VCaP (cell line): Measurements from ENCODE around the gene TRAIP.

ENCODE experiments used
- H3K27ac ChIP-seq: fragments of 450-650 bp; 2 replicates; pipeline ENCODE4 v1.5.1; 2017
- TF ChIP-seq, protein P1 (sequence below): fragments of 450-650 bp; conservative IDR thresholded peaks from 2 replicates; pipeline ENCODE4 v1.5.1; 2017; ENCODE audit warnings: mild to moderate bottlenecking, moderate library complexity

Gene TRAIP

DNA sequence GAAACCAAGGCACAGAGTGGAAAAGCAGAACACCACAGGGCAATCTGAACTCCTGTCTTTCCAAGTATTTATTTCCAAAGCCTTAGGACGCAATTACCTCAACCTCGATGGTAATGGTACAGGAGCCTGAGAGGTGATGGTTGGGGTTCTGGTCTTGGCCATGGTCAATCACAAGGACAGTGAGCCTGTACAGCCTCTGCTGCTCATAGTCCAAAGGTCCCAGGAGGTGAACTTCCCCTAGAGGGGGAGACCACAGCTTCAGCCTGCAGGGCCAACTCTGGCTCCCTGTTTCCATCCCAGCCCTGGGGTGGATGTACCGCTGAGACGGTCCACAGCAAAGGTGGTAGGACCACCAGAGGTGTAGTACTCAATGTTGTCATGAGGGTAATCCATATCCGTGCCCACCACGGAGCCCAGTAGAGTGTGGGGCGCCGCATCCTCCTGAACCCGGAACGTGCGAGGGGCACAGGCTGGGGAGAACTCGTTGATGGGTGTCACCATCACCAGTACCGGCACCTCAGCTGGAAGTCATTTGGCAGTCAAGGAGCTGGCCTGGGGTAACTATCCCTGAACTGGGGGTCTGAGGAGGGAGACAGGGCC lies 62.8 kb downstream of the TRAIP start:
- TF ChIP-seq, protein P1, sequence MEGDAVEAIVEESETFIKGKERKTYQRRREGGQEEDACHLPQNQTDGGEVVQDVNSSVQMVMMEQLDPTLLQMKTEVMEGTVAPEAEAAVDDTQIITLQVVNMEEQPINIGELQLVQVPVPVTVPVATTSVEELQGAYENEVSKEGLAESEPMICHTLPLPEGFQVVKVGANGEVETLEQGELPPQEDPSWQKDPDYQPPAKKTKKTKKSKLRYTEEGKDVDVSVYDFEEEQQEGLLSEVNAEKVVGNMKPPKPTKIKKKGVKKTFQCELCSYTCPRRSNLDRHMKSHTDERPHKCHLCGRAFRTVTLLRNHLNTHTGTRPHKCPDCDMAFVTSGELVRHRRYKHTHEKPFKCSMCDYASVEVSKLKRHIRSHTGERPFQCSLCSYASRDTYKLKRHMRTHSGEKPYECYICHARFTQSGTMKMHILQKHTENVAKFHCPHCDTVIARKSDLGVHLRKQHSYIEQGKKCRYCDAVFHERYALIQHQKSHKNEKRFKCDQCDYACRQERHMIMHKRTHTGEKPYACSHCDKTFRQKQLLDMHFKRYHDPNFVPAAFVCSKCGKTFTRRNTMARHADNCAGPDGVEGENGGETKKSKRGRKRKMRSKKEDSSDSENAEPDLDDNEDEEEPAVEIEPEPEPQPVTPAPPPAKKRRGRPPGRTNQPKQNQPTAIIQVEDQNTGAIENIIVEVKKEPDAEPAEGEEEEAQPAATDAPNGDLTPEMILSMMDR: no peak

DNA sequence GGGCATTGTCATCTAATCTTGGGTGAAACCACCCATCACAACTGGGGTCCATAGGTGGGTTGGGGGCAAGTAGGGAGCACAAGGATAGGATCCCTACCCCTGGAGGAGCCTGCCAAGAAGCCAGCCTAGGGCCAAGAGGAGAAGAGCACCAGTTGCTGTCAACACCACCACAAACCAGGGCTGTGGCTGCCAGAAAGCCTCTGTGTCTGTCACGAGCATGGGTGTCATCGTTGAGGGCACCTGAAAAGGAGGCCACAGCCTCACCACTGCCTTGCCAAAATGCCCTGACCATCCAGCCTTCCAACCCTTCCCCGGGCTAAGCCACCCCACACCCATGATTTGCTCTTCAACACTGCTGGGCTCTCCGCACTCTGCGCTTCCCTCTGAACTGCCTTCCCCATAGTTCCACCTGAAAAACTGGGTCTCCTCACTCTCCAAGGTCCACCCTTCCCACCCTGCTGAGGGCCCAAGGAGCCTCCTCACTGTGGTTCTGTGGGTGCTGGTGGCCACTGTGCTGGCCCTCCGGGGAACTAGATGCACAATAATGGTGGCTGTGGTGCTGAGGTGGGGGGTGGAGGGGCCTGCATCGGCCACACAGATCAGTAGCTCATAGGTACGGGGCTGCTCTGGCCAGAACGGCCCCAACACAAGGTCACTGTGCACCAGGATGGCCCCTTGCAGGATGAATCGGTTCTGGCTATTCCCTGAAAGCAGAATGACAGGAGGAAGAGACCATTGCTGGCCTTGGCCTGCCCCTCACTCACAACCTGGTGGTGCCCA lies 63.8 kb downstream of the TRAIP start:
- TF ChIP-seq, protein P1: no peak
- no peak overlapping the region for H3K27ac ChIP-seq

More for the DNA sequence above, 62.8 kb downstream of the TRAIP start:
- H3K27ac ChIP-seq: no peak overlapping the region

DNA sequence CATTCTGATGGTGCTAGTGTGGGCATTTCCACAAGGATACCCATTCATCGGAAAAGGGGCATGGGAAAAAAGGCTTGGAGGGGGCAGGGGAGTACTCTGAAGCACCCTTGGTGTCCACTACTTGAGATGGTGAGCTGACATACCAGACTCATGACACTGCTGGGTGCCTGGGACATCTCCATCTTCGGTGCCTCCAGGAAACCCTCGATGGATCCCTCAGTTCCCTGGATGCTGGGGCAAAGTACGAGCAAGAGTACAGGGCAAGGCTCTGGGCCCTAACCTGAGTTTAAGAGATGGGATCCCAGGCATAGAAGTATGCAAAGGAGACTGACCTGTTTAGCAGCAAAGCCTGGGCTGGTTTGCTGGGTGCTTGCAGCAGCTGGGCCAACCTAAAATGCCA lies 64.8 kb downstream of the TRAIP start:
- TF ChIP-seq, protein P1: no peak
- no peak overlapping the region for H3K27ac ChIP-seq

DNA sequence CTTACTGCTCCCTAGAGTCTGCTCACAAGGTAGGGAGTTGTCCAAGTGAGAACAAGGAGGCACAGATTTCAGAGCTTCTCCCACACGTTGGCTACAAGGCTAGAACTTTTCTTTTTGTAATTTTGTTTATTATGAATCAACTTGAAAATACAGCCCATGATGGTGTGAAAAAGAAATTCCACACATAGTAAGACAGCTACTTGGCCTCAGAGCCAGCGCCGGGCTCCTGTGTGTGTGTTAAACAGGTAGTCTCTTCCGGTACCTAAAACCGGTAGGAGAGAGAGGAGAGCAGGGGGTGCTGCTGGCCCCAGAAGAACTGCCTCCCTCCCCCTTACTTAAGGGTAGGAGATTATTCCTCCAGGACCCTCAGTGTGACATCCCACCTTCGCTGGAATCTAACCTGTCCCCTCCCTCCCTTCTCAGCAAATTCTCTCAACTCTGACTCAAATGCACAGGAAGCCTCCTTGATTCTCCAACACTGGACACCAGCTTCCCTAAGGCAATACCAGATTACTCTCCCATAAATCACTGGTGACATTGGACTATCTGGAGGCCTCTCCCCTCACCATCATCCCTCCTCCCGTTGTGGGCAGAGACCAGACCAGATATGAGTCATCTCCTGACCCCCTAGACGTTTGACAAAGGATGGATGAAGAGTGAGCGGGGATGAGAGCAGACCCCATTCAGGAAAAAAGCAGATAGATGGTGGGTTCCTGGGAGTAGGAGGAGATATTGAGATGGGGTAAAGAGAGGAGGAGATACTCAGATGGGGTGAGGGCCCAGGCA lies 65.5 kb downstream of the TRAIP start:
- TF ChIP-seq, protein P1: no peak
- no peak overlapping the region for H3K27ac ChIP-seq

DNA sequence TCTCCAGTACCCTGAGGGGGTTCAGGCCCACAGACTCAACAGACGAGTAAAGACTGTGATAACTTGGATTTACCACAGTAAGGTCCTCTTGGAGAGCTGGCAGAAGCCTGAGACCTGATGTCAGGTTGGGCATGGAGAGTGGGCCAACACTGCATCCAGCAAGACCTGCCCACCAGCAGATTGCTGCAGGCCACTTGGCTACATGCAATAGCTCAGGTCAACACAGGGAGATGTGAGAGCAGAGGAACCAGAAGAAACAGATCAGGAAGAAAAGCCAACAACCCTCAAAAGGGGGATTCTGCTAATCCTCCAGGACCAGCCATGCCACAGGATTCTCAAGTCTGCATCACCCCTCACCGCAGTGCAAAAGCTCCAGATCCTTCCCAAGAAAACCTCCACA lies 68.3 kb downstream of the TRAIP start:
- TF ChIP-seq, protein P1: no peak
- no peak overlapping the region for H3K27ac ChIP-seq

DNA sequence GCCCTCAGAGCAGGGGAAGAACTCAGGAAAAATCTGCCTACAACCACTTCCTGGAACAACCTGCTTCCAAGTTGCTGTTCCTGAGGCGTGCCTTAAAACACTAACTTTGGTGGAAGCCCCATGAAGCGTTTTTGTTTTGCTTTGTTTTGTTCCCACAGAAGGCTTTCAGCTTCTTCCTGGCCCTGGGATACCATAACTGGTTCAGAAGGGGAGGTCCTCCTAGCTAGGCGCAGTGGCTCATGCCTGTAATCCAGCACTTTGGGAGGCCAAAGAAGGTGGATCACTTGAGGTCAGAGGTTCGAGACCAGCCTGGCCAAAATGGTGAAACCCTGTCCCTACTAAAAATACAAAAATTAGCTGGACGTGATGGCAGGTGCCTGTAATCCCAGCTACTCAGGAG lies 68.8 kb downstream of the TRAIP start:
- TF ChIP-seq, protein P1: no peak
- H3K27ac ChIP-seq: peak overlapping the region; percentile 95; the same call in 1 of the 2 replicates

DNA sequence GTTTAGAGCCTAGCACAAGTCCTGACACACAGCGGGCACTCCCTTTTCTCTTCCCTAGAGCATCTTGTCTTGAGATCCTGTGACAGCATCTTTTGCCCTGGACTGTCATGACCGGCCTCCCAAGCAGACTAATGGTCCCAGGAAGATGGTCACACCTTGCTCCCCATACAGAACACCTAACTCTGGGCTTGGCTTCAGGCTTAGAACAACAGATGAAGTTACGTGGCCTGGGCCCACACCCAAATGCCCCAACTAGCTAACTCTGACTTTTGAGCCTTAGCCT lies 69.2 kb downstream of the TRAIP start:
- TF ChIP-seq, protein P1: no peak
- peak overlapping the region; percentile 95 for H3K27ac ChIP-seq
